Activated CD4-positive, CD25-positive, alpha-beta regulatory T cell (primary cell): ENCODE data around the gene VIPR2.
"Not testable (repeated sequence)": the region's sequence is repeated elsewhere in the genome, so short reads cannot be mapped to it uniquely, and the experiment has no call there.

Source experiments
- DNase-seq, 4 experiments: peaks; one replicate each; lab custom pipeline; 2025; lab: John Stamatoyannopoulos, UW

VIPR2 gene

DNA sequence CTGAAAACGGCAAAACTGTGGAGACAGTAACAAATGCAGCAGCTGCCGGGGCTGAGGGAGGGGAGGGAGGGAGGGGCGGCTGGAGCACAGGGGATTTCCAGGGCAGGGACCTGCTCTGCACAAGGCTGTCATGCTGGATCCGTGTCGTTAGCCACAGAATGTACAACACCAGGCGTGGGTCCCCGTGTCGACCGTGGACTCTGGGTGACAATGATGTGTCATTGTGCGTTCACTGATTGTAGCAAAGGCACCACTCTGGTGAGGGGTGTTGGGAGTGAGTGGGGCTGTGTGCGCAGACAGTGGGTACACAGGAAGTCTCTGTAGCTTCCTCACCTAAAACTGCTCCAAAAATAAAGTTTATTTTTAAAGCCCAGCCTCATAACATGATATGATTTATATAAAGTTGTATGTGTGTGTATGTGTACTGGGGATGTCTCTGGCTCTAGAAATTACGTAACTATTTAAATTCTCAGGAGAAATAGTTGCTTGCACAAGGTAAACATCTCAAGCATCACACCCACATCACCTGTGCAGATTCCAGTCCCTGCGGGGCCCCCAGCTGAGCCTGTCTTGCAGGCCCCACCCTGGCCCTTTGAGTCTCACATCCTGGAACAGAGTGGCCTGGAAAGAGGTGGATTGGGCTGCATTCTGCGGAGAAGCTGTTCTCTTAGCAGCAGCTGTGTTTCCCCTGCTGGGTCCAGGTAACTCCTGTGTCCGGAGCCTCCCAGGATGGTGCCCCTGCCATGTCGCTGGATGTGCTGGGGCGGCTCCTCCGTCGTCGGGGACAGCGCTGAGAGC, 152.6 kb downstream of the VIPR2 start:
- no peak for DNase-seq

DNA sequence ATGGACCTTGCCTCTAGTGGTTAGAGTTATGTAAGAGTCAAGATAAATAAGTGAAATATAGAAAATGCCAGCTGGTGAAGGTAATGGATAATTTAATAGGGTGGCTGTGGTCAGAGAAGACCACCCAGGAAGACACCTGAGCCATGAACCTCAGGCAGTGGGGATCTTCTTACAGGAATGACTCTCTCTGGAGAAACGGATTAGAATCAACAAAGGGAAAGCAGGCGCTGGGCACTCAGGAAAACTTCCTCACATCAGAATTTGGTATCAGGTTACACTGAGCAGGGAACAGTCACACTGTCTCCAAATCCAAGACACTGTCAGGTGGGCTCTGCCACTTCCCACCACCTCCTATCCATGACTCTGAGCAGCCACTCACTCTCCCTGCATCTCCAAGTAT, 155.7 kb downstream of the VIPR2 start:
- no peak for DNase-seq

DNA sequence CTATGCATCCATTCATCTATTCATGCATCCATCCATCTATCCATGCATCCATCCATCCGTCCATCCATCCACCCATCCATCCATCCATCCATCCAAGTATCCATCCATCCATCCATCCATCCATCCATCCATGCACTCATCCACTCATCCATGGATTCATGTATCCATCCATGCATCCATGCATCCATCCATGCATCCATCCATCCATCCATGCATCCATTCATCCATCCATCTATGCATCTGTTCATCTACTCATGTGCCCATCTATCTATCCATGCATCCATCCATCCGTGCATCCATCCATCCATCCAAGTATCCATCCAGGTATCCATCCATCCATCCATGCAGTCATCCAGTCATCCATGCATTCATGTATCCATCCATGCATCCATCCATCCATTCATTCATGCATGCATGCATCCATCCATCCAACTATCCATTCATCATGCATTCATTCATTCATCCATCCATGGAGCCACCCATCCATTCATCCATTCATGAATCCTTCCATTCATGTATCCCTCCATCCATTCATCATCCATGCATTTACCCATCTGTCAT, 156.3 kb downstream of the VIPR2 start:
- DNase-seq: no peak

DNA sequence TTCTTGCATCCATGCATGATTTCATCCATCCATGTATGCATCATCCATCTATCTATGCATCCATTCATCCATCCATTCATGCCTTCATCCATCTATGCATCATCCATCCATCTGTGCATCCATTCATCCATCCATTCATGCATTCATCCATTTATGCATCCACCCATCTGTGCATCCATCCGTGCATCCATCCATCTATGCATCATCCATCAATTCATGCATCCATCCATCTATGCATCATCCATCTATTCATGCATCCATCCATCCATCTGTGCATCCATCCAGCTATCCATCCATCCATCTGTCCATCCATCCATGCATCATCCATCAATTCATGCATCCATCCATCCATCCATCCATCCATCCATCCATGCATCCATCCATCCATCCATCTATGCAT, 157.0 kb downstream of the VIPR2 start:
- no peak for DNase-seq

DNA sequence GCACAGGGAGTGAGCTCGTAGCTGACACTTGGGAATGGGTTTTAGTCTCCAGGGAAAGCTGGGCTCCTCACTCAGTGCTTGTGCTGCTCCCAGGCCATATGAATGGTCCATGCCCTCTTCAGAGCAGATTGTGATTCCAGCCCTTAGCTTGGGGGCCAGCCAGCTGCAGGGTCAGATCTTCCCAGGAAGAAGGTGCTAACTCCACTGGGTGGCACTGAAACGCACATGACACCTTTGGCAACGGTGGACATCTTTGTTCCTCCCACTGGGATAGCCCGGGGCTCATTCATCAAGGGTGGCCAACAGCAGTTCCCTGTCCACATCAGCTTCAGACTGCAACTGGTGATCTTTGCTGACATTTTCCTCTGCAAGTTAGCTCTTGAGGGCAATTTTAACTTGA, 159.1 kb downstream of the VIPR2 start:
- DNase-seq: no peak

DNA sequence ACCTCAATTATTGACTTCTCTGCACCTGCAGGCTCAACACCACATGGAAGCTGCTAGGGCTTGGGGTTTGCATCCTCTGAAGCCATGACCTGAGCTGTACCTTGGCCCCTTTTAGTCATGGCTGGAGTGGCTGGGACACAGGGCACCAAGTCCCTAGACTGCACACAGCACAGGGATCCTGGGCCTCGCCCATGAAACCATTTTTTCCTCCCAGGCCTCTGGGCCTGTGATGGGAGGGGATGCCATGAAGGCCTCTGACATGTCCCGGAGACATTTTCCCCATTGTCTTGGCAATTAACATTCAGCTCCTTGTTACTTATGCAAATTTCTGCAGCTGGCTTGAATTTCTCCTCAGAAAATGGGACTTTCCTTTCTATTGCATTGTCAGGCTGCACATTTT, 160.7 kb downstream of the VIPR2 start:
- not testable (repeated sequence) for DNase-seq

DNA sequence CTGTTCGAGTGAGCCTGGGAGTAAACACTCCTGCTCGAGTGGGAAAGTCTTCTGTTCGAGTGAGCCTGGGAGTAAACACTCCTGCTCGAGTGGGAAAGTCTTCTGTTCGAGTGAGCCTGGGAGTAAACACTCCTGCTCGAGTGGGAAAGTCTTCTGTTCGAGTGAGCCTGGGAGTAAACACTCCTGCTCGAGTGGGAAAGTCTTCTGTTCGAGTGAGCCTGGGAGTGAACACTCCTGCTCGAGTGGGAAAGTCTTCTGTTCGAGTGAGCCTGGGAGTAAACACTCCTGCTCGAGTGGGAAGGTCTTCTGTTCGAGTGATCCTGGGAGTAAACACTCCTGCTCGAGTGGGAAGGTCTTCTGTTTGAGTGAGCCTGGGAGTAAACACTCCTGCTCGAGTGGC, 162.6 kb downstream of the VIPR2 start:
- DNase-seq: not testable (repeated sequence)

DNA sequence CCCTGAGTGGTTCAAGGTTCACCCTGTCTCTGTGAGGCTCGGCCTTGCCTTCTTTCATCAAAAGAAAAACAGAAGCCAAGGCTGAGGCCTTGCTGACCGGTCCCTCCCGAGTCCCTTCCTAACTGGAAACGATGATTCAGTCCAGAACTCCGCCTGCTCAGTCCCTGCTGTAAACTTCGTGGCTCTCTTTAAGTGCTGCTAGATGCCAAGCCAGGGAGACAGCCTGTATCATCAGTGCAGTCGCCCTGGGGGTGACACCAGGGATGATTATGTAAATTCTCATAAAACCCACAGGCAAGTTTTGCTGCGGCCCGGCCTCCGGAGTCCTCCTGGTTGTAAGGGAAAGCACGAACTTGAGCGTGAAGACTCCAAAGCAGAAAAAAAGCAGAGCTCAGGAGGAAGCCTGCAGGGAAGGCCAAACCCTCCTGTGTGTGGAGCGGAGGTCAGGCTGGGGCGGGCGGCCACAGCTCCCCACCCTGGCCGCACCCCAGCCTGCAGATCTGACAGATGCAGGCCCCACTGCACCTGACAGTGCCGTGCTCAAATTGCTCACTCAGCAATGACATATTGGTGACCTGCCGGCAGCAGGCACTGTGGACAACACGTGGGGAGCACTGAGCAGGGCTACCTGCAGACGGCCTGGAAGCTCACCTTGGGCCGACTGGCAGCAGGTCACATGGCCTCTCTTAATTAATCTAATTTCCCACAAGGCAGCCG, 164.9 kb downstream of the VIPR2 start:
- DNase-seq: no peak

DNA sequence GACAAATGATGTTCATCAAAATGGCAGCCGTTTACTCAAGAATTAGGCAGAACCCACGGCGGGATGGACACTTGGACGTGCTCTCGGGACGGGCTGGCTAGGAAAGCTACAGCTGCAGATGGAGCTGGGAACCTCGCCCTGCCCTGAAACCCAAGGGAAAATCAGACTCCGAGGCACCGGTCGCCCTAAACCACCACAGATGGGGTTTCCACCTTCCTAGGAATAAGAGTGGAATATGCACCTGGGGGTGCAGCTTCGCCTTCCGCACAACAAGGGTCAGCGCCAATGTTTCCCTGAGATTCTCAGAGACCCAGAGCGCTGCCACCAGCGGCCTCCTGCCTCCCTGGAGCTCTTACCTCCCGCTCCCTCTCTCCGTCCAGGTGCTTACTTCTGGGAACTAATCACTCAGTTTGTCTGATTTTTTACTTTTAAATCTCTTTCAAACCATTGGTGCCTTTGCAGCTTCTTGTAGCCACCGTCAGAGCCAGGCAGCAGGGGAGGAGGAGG, 165.6 kb downstream of the VIPR2 start:
- no peak for DNase-seq
